Measurements from ENCODE around the gene CHRNA5. TPM values are rescaled to one million over a fixed set of nuclear protein-coding genes. Genes with fewer than 3 reads are reported as not detected.

The CHRNA5 gene
- total and polyA plus RNA-seq, 12 donors: 0.49 to 3.9 (median 2.3) TPM

DNA sequence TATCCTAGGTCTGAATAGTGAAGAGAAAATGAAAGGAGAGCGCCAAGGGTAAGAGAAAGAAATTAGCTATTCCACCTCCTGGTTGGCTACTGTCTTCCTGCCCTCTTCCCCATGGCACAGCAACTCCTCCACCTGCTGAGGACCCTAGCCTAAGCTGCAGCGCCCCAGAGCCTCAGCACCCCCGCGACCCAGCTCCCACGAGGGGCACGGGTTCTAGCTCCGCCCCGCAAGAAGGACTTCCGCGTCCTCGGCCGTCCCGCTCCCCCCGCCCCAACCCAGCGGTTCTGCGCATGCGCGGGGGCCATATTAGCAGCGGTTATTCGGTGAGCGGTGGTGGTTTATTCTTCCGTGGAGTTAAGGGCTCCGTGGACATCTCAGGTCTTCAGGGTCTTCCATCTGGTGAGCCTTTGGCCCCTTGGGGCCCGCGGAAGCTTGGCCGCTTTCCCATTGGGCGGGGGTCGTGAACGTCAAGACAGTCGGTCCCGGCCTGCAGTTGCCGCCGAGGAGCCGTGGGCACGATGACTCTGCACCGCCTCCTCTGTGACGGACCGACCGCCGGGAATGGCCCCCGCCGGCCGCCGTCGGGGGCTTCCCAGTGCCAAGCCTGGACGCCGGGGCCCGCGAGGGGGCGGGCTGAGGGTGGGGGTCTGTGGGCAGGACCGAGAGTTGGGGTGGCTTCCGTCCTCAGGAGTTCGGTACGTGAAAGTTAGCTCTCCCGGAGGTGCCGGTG is 25.0 kb upstream of the CHRNA5 start, which contains the start of gene PSMA4:
Gene PSMA4, plus strand, starts transcription at position 304 of the 730 bp plus-strand sequence. CDS start 1,484 bp downstream, outside the sequence.
- 1% methylated on average over 56 of the region's 56 CpGs for whole genome bisulfite sequencing, 2 donors
- peak in 8 of 9 donors; percentile 18 to 68 (median 40) for TF ChIP-seq CTCF (IDR thresholded peaks at IDR 0.05)
- Histone ChIP-seq H3K4me3 (peak within 1 kb of the TSS; percentile 65 to 94 (median 81)), H3K4me1 (peaks cover 5 to 44% (median 23%) of the 10 kb centered on the region in 9 donors), H3K9me3 (no peaks in the 10 kb centered on the region), H3K27me3 (no peaks in the 10 kb centered on the region), H3K27ac (peak within 1 kb of the TSS; percentile 90 to 97 (median 96)), H3K36me3 (peaks cover 0 to 37% (median 26%) of the 10 kb centered on the region in 9 donors)
- intact Hi-C loops (cut with DNase I): loop anchor here in 1 of 10 donors (5.0 kb wide), 1 partner anchor 103 kb away; the partner anchor contains the start of gene IREB2
- ATAC-seq: peak; percentile 95 to 98 (median 96)
- DNase-seq: peak; percentile 93 to 94

GRCh38 chr15:78540871-78541743 is 24.2 kb upstream of the CHRNA5 start:
- ATAC-seq (peak in 1 of 8 donors; percentile 47), DNase-seq (no peak)
- Histone ChIP-seq H3K27ac (peak overlapping the region; percentile 90 to 97 (median 96)), H3K4me3 (peak overlapping the region; percentile 65 to 94 (median 81)), H3K36me3 (peaks cover 0 to 45% (median 34%) of the 10 kb centered on the region in 9 donors), H3K9me3 (no peaks in the 10 kb centered on the region), H3K4me1 (peaks cover 5 to 44% (median 23%) of the 10 kb centered on the region in 9 donors), H3K27me3 (no peaks in the 10 kb centered on the region)
- WGBS, 2 donors: 6 to 7% methylated on average over 17 of the region's 17 CpGs
- TF ChIP-seq CTCF (IDR thresholded peaks at IDR 0.05): no peak
- intact Hi-C loops (cut with DNase I): loop anchor here in 1 of 10 donors (5.0 kb wide), 1 partner anchor 104 kb away; the partner anchor contains the start of gene IREB2

- intact Hi-C loops (cut with DNase I): loop anchor here in 1 of 10 donors (5.0 kb wide), 1 partner anchor 104 kb away; the partner anchor contains the start of gene IREB2
- Histone ChIP-seq H3K4me3 (peak overlapping the region in 7 of 10 donors; percentile 71 to 87 (median 78)), H3K36me3 (peaks cover 0 to 51% (median 40%) of the 10 kb centered on the region in 9 donors), H3K27me3 (no peaks in the 10 kb centered on the region), H3K27ac (peak overlapping the region in 3 of 10 donors; percentile 38 to 97 (median 97)), H3K4me1 (peaks cover 5 to 44% (median 23%) of the 10 kb centered on the region in 9 donors), H3K9me3 (no peaks in the 10 kb centered on the region)
- DNase-seq: no peak
- TF ChIP-seq CTCF (IDR thresholded peaks at IDR 0.05): no peak
- 30 to 32% methylated on average over 1 of the region's 1 CpG for WGBS, 2 donors
- ATAC-seq: no peak
Measured at GRCh38 chr15:78541744-78542034, 23.6 kb upstream of the CHRNA5 start.

DNA sequence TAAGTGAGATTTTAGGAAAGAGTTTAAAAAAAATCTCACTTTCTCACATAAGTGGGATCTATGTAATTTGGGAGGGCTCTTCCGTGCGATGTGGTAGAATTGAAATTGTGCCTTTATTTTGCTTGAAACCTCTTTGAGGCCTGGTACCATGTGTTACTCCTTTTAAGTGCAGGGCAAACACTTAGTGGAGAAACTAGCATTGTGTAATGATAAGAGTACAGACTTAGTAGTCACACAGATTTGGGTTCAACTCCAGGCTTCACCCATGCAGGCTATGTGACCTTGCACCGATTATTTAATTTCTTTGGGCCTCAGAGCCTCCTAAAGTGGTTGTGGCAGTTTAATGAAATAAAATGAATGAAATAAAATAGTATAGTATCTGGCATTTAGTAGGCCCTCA is 22.7 kb upstream of the CHRNA5 start:
- 94 to 97% methylated on average over 3 of the region's 3 CpGs for WGBS, 2 donors
- intact Hi-C loops (cut with DNase I): loop anchor here in 1 of 10 donors (5.0 kb wide), 1 partner anchor 105 kb away; the partner anchor contains the start of gene IREB2

More for the DNA sequence above, 22.7 kb upstream of the CHRNA5 start:
- DNase-seq (no peak), ATAC-seq (no peak)
- H3K27me3 ChIP-seq: no peaks in the 10 kb centered on the region
- H3K36me3 ChIP-seq: peaks cover 0 to 61% (median 50%) of the 10 kb centered on the region in 9 donors
- H3K27ac ChIP-seq: no peak overlapping the region
- no peak for TF ChIP-seq CTCF (IDR thresholded peaks at IDR 0.05)
- no peak overlapping the region for H3K4me3 ChIP-seq
- H3K4me1 ChIP-seq: peaks cover 5 to 37% (median 22%) of the 10 kb centered on the region in 9 donors
- no peaks in the 10 kb centered on the region for H3K9me3 ChIP-seq
